Colonic mucosa (tissue), 4 donors: ENCODE results near the gene AHCY. TPM values are rescaled to one million over a fixed set of nuclear protein-coding genes. Genes with fewer than 3 reads are reported as not detected.
"Not testable (repeated sequence)": the region's sequence is repeated elsewhere in the genome, so short reads cannot be mapped to it uniquely, and the experiment has no call there.

Source experiments
- DNase-seq: peaks from one replicate; pipeline ENCODE4 v3.0.0-alpha.2; 2020
- H3K27ac ChIP-seq: fragments of 200-600 bp; one replicate; pipeline ENCODE4 v1.8.0; 2021
- H3K27me3 ChIP-seq: fragments of 200-600 bp; one replicate; pipeline ENCODE4 v1.8.0; 2021
- H3K36me3 ChIP-seq: fragments of 200-600 bp; one replicate; pipeline ENCODE4 v1.8.0; 2021
- H3K4me1 ChIP-seq: fragments of 200-600 bp; one replicate; pipeline ENCODE4 v1.8.0; 2021; ENCODE audit warnings: mild to moderate bottlenecking
- H3K4me3 ChIP-seq: fragments of 200-600 bp; one replicate; pipeline ENCODE4 v1.8.0; 2021
- H3K9ac ChIP-seq, 2 donors: one replicate each; pipeline ENCODE4 v1.7.0; 2013; ENCODE audit warnings: control low read depth in 2 of 2, low read depth in 2 of 2, low read length in 2 of 2
- H3K9me3 ChIP-seq: fragments of 200-600 bp; one replicate; pipeline ENCODE4 v1.8.0; 2021
- CTCF ChIP-seq: fragments of 200-600 bp; IDR thresholded peaks from one replicate; pipeline ENCODE4 v1.8.0; 2022; ENCODE audit warnings: antibody characterized with exemption, mild to moderate bottlenecking
- intact Hi-C: fragments of 100-400 bp; cut with DNase I; formaldehyde crosslinking; loops from one replicate; pipeline ENCODE4 v1.14.1; 2022
- total RNA-seq, 2 donors: library from RNA; stranded (reverse); fragmentation: NEBNext Ultra II Directional in 1 of 2; extraction: Animal tissue kit (Norgen Biotek cat#: 25700) in 1 of 2; gene quantifications; one replicate each; pipeline ENCODE4 v1.2.1, GENCODE V29; 2021
- donor health status: healthy.
- donor health status: DM: no; HTN: no; CAD: no.
- donor health status: DM: no; HTN: no; CAD: no.

Gene AHCY
- total RNA-seq, 2 donors from 2014 or later, result 79.4 to 192 TPM

GRCh38 chr20:34262488-34263288 is 40.5 kb downstream of the AHCY start:
- no peak for TF ChIP-seq CTCF
- no peak for DNase-seq
- Histone ChIP-seq H3K9ac (no peak overlapping the region), H3K27me3 (no peaks in the 10 kb centered on the region), H3K9me3 (no peaks in the 10 kb centered on the region), H3K27ac (no peak overlapping the region), H3K4me1 (no peaks in the 10 kb centered on the region), H3K4me3 (no peak overlapping the region), H3K36me3 (no peaks in the 10 kb centered on the region)
- intact Hi-C loops, result no loop called here

GRCh38 chr20:34260208-34260942 is 42.8 kb downstream of the AHCY start:
- H3K27ac ChIP-seq, result no peak overlapping the region
- no peaks in the 10 kb centered on the region for H3K9me3 ChIP-seq
- H3K27me3 ChIP-seq, result no peaks in the 10 kb centered on the region
- H3K36me3 ChIP-seq, result no peaks in the 10 kb centered on the region
- no peak overlapping the region for H3K9ac ChIP-seq
- no peak for TF ChIP-seq CTCF
- intact Hi-C loops, result no loop called here
- H3K4me1 ChIP-seq, result no peaks in the 10 kb centered on the region
- no peak overlapping the region for H3K4me3 ChIP-seq
- DNase-seq, result no peak

GRCh38 chr20:34256629-34257124 is 46.5 kb downstream of the AHCY start:
- no peak overlapping the region for H3K27ac ChIP-seq
- H3K4me3 ChIP-seq, result no peak overlapping the region
- intact Hi-C loops, result no loop called here
- H3K9ac ChIP-seq, result no peak overlapping the region
- H3K27me3 ChIP-seq, result no peaks in the 10 kb centered on the region
- no peak for TF ChIP-seq CTCF
- DNase-seq, result no peak
- no peaks in the 10 kb centered on the region for H3K9me3 ChIP-seq
- H3K36me3 ChIP-seq, result no peaks in the 10 kb centered on the region
- no peaks in the 10 kb centered on the region for H3K4me1 ChIP-seq

- H3K9me3 ChIP-seq, result no peaks in the 10 kb centered on the region
- no peaks in the 10 kb centered on the region for H3K36me3 ChIP-seq
- no peak overlapping the region for H3K27ac ChIP-seq
- no peaks in the 10 kb centered on the region for H3K27me3 ChIP-seq
- no peak overlapping the region for H3K4me3 ChIP-seq
- no peaks in the 10 kb centered on the region for H3K4me1 ChIP-seq
- TF ChIP-seq CTCF, result no peak
- no peak for DNase-seq
- H3K9ac ChIP-seq, result no peak overlapping the region
- intact Hi-C loops, result no loop called here
Observed at GRCh38 chr20:34254979-34255378, 48.2 kb downstream of the AHCY start.

GRCh38 chr20:34252431-34253086 is 50.6 kb downstream of the AHCY start:
- DNase-seq, H3K4me1 ChIP-seq: not testable (repeated sequence)

More at GRCh38 chr20:34252431-34253086, 50.6 kb downstream of the AHCY start:
- H3K36me3 ChIP-seq, H3K9me3 ChIP-seq, H3K9ac ChIP-seq, H3K27me3 ChIP-seq, intact Hi-C loops, H3K4me3 ChIP-seq, H3K27ac ChIP-seq: not testable (repeated sequence)
